ENCODE data around the gene CLSTN2.
A peak's percentile ranks its signal among the peaks of the same experiment; 100 is the strongest.

Gene CLSTN2

GRCh38 chr3:140117096-140117526 is 182.1 kb downstream of the CLSTN2 start:
- DNase-seq (ENCODE audit: extremely low spot score), result no peak
- POLR2A ChIA-PET, result no interaction called here
- CTCF ChIA-PET, result interaction anchor here (1.4 kb wide), 1 partner anchor 11 kb away, joined by 6 read pairs; no protein-coding TSS in a partner anchor
- TF ChIP-seq CTCF (IDR thresholded peaks at IDR 0.05; ENCODE audit: control extremely low read depth, extremely low read depth, low read depth, missing control alignments), result no peak

DNA sequence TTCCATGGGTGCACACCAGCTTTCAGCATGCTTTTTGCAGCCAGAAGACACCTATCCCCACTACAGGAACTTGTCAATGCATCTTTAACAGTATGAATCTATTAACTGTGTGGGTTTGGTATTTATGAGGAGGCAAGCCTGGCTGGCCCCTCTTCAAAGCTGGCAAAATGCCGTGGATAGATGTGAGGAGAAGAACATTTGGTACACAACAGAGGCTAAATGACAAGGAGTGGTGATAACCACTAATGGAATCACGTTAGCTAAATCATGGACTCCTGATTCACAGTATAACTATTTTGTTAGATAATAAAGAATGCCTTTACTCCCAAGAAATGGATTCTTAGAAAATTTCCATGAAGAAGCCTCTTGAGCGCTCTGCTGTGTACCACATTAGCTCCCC is 187.2 kb downstream of the CLSTN2 start:
- DNase-seq (ENCODE audit: extremely low spot score), result no peak
- ChIA-PET CTCF (interaction anchor here (1.3 to 1.9 kb wide), 4 partner anchors 9 to 378 kb away, joined by 3 to 5 read pairs (median 4); no protein-coding TSS in a partner anchor), POLR2A (no interaction called here)
- TF ChIP-seq CTCF (IDR thresholded peaks at IDR 0.05; ENCODE audit: control extremely low read depth, extremely low read depth, low read depth, missing control alignments), result no peak

GRCh38 chr3:140128217-140128616 is 193.2 kb downstream of the CLSTN2 start:
- POLR2A ChIA-PET, result no interaction called here
- CTCF ChIA-PET, result interaction anchor here (1.0 to 3.9 kb wide), 22 partner anchors 8 to 736 kb away, joined by 3 to 26 read pairs (median 6); no protein-coding TSS in a partner anchor
- no peak for TF ChIP-seq CTCF (IDR thresholded peaks at IDR 0.05; ENCODE audit: control extremely low read depth, extremely low read depth, low read depth, missing control alignments)
- DNase-seq (ENCODE audit: extremely low spot score), result no peak

DNA sequence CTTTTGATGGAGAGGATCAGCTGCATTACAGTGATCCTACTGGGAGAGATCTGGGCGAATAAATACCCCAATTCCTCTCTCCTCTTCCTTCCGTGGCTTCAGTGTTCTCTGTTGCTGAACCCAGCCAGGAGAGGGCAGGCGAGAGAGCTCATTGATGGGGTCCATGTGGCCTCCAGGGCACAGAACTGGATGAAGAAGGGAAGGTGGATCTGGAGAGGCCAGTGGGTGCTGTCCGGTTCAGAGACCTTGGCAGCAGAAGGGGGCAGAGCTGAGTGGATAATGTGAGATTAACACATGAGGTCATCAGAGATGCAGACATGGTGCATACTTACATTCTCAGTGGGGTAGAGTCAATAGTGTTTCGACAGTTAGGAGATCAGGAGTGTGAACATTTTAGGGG is 193.6 kb downstream of the CLSTN2 start:
- peak; percentile 31 for DNase-seq (ENCODE audit: extremely low spot score)
- ChIA-PET POLR2A (no interaction called here), CTCF (interaction anchor here (0.7 to 3.9 kb wide), 26 partner anchors 8 to 735 kb away, joined by 3 to 26 read pairs (median 6); no protein-coding TSS in a partner anchor)

GRCh38 chr3:140129768-140130284 is 194.8 kb downstream of the CLSTN2 start:
- ChIA-PET CTCF (interaction anchor here (0.9 to 3.9 kb wide), 12 partner anchors 9 to 722 kb away, joined by 3 to 26 read pairs (median 8); no protein-coding TSS in a partner anchor), POLR2A (interaction anchor here (0.7 kb wide), 1 partner anchor 1270 kb away, joined by 3 read pairs; no protein-coding TSS in a partner anchor)
- no peak for TF ChIP-seq CTCF (IDR thresholded peaks at IDR 0.05; ENCODE audit: control extremely low read depth, extremely low read depth, low read depth, missing control alignments)
- no peak for DNase-seq (ENCODE audit: extremely low spot score)

More for the DNA sequence above, 193.6 kb downstream of the CLSTN2 start:
- TF ChIP-seq CTCF (IDR thresholded peaks at IDR 0.05; ENCODE audit: control extremely low read depth, extremely low read depth, low read depth, missing control alignments), result peak; percentile 61

DNA sequence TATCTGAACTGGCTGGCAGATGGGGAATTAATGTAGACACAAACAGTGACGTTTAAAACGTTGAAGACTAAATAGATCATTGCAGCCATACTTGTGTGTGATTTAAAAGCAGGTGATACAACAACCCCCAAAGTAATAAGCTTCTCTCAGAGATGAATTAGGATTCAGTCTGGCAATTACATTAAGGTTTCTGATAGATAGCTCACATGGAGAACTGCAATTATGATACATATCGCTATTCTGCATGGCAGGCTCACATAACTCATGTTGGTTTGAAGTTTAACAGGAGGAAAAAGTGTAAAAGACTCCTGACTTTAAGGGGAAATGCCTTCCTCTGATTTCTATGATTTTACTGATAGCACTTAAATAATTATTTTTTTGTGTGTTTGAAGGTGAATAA is 196.9 kb downstream of the CLSTN2 start:
- POLR2A ChIA-PET, result no interaction called here
- CTCF ChIA-PET, result interaction anchor here (1.3 kb wide), 1 partner anchor 9 kb away, joined by 4 read pairs; no protein-coding TSS in a partner anchor

More for the DNA sequence above, 196.9 kb downstream of the CLSTN2 start:
- no peak for DNase-seq (ENCODE audit: extremely low spot score)
- no peak for TF ChIP-seq CTCF (IDR thresholded peaks at IDR 0.05; ENCODE audit: control extremely low read depth, extremely low read depth, low read depth, missing control alignments)
